Neural progenitor cell (in vitro differentiated cells): ENCODE results near the gene MAP2K7. TPM values are rescaled to one million over a fixed set of nuclear protein-coding genes. Genes with fewer than 3 reads are reported as not detected.
A peak's percentile ranks its signal among the peaks of the same experiment; 100 is the strongest.

ENCODE experiments used
- DNase-seq: peaks from one replicate; pipeline ENCODE4 v3.0.0-alpha.2; 2016; ENCODE audit warnings: low spot score
- H2AFZ ChIP-seq: fragments of 200-600 bp; sonication (generic); replicated peaks from 2 replicates; pipeline ENCODE4 v1.6.1; 2016; ENCODE audit warnings: antibody characterized with exemption
- H3F3A ChIP-seq: fragments of 200-600 bp; sonication (generic); 2 replicates; pipeline ENCODE4 v1.6.1; 2016; ENCODE audit warnings: antibody characterized with exemption, low read depth
- H3K27ac ChIP-seq: fragments of 200-600 bp; sonication (generic); 2 replicates; pipeline ENCODE4 v1.5.1; 2016; ENCODE audit warnings: mild to moderate bottlenecking
- H3K27me3 ChIP-seq: fragments of 200-600 bp; sonication (generic); 2 replicates; pipeline ENCODE4 v1.6.1; 2016; ENCODE audit warnings: mild to moderate bottlenecking, moderate library complexity
- H3K36me3 ChIP-seq: fragments of 200-600 bp; sonication (generic); 2 replicates; pipeline ENCODE4 v1.5.1; 2016
- H3K4me1 ChIP-seq: fragments of 200-600 bp; sonication (generic); 2 replicates; pipeline ENCODE4 v1.6.1; 2016; ENCODE audit warnings: mixed run types
- H3K4me2 ChIP-seq: fragments of 200-600 bp; sonication (generic); 2 replicates; pipeline ENCODE4 v1.6.1; 2016
- H3K4me3 ChIP-seq: fragments of 200-600 bp; sonication (generic); 2 replicates; pipeline ENCODE4 v1.5.1; 2016
- H3K79me2 ChIP-seq: fragments of 200-600 bp; sonication (generic); 2 replicates; pipeline ENCODE4 v1.6.1; 2016; ENCODE audit warnings: low read depth
- H3K9ac ChIP-seq: fragments of 200-600 bp; sonication (generic); 2 replicates; pipeline ENCODE4 v1.6.1; 2016
- H3K9me3 ChIP-seq: fragments of 200-600 bp; sonication (generic); 2 replicates; pipeline ENCODE4 v1.5.1; 2016; ENCODE audit warnings: low read depth
- H4K20me1 ChIP-seq: fragments of 200-600 bp; sonication (generic); 2 replicates; pipeline ENCODE4 v1.6.1; 2016; ENCODE audit warnings: low read depth
- H3K27ac Mint-ChIP-seq: 3 replicates; pipeline ENCODE4 v1.8.0; 2021; ENCODE audit warnings: mixed read lengths
- H3K27me3 Mint-ChIP-seq: 2 replicates; pipeline ENCODE4 v1.8.0; 2022; ENCODE audit warnings: low read depth, mild to moderate bottlenecking, inconsistent platforms, moderate library complexity, mixed read lengths; ENCODE audit not compliant: insufficient read depth
- H3K36me3 Mint-ChIP-seq: 3 replicates; pipeline ENCODE4 v1.8.0; 2021; ENCODE audit warnings: mixed read lengths
- H3K4me1 Mint-ChIP-seq: 3 replicates; pipeline ENCODE4 v1.8.0; 2021; ENCODE audit warnings: mixed read lengths
- H3K4me3 Mint-ChIP-seq: 3 replicates; pipeline ENCODE4 v1.8.0; 2021; ENCODE audit warnings: mild to moderate bottlenecking, moderate library complexity, mixed read lengths
- H3K9me3 Mint-ChIP-seq: 3 replicates; pipeline ENCODE4 v1.8.0; 2020; ENCODE audit warnings: mixed read lengths
- EZH2 ChIP-seq: fragments of 200-600 bp; sonication (generic); IDR thresholded peaks from 2 replicates; pipeline ENCODE4 v1.6.1; 2017; ENCODE audit warnings: antibody characterized with exemption, mild to moderate bottlenecking, moderate library complexity
- EZH2phosphoT487 ChIP-seq: fragments of 200-600 bp; sonication (generic); IDR thresholded peaks from 2 replicates; pipeline ENCODE4 v1.6.1; 2017; ENCODE audit warnings: antibody characterized with exemption
- total RNA-seq: library from RNA; depleted of rRNA; stranded (reverse); fragments of >200 nt; gene quantifications from 2 replicates; pipeline ENCODE4 v1.2.3, GENCODE V29; 2015; ENCODE audit warnings: low replicate concordance
- TF ChIP-seq, protein P1 (sequence below): fragments of 200-600 bp; sonication (generic); IDR thresholded peaks from 2 replicates; pipeline ENCODE4 v1.5.1; 2017; ENCODE audit warnings: antibody characterized with exemption, mild to moderate bottlenecking

MAP2K7 gene
- total RNA-seq, 1 donor from 2014 or later = 14.4 TPM

DNA sequence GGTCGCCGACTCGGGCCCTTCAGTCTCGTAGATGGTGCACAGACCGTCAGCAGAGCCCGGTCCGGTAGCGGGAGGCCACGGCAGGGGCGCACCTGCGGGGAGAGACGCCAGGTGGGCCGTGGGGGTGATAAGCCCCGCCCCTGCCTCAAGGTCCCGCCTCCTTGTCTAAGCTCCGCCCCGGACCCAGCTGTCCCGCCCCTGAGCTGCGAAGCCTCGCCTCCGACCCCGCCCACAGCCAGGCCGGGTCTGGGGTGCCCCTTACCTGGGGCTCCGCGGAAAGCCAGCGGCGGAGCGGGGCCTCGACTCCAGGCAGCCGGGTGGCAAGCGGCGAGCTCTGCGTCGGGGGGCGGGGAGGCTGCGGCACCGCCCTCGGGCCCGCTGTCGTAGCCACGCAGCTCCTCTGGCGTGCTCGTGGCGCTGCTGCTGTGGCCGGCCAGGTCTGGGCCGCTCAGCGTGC, 34.2 kb upstream of the MAP2K7 start:
- H3K4me1 Mint-ChIP-seq = peaks cover 37% of the 10 kb centered on the region
- no peak for TF ChIP-seq EZH2
- TF ChIP-seq, protein P1, sequence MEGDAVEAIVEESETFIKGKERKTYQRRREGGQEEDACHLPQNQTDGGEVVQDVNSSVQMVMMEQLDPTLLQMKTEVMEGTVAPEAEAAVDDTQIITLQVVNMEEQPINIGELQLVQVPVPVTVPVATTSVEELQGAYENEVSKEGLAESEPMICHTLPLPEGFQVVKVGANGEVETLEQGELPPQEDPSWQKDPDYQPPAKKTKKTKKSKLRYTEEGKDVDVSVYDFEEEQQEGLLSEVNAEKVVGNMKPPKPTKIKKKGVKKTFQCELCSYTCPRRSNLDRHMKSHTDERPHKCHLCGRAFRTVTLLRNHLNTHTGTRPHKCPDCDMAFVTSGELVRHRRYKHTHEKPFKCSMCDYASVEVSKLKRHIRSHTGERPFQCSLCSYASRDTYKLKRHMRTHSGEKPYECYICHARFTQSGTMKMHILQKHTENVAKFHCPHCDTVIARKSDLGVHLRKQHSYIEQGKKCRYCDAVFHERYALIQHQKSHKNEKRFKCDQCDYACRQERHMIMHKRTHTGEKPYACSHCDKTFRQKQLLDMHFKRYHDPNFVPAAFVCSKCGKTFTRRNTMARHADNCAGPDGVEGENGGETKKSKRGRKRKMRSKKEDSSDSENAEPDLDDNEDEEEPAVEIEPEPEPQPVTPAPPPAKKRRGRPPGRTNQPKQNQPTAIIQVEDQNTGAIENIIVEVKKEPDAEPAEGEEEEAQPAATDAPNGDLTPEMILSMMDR = peak; percentile 7
- H3K36me3 ChIP-seq = no peaks in the 10 kb centered on the region
- peak; percentile 72 for DNase-seq
- peaks cover 7% of the 10 kb centered on the region for H3K4me1 ChIP-seq
- H3K4me3 ChIP-seq = peak overlapping the region; percentile 31
- H3K27me3 Mint-ChIP-seq = peaks cover 29% of the 10 kb centered on the region
- H3K4me2 ChIP-seq = peak overlapping the region; percentile 67
- no peaks in the 10 kb centered on the region for H3K79me2 ChIP-seq
- no peaks in the 10 kb centered on the region for H3K9me3 Mint-ChIP-seq
- no peak overlapping the region for H3K9ac ChIP-seq
- no peak overlapping the region for H2AFZ ChIP-seq
- H3K27me3 ChIP-seq = peaks cover 42% of the 10 kb centered on the region
- H3K4me3 Mint-ChIP-seq = no peak overlapping the region
- H3K36me3 Mint-ChIP-seq = peaks cover 3% of the 10 kb centered on the region
- no peak overlapping the region for H3K27ac ChIP-seq
- H3K27ac Mint-ChIP-seq = no peak overlapping the region
- peaks cover 52% of the 10 kb centered on the region for H4K20me1 ChIP-seq
- peaks cover 54% of the 10 kb centered on the region for H3F3A ChIP-seq
- no peaks in the 10 kb centered on the region for H3K9me3 ChIP-seq

DNA sequence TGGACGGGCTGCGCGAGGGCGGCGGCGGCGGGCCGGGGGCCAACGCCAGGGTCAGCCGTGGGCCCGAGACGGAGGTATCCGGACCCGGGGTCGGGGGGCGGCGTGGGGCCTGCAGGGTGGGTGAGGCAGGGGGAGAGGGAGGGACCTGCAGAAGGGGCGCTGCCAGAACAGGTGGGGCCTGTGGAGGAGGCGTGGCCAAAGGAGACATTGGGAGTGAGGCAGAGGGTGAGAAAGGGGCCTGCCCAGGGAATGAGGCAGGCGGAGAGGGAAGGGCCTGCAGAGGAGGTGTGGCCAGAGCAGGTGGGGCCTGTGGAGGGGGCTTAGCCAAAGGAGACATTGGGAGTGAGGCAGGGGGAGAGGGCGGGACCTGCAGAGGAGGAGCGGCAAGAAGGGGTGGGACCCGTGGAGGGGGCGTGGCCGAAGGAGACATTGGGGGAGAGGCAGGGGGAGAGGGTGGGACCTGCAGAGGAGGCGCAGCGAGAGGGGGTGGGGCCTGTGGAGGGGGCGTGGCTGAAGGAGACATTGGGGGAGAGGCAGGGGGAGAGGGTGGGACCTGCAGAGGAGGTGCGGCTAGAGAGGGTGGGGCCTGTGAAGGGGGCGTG, 33.7 kb upstream of the MAP2K7 start:
- Histone ChIP-seq H3F3A (peaks cover 59% of the 10 kb centered on the region), H4K20me1 (peaks cover 51% of the 10 kb centered on the region), H3K9ac (no peak overlapping the region), H3K36me3 (no peaks in the 10 kb centered on the region), H3K27ac (no peak overlapping the region), H3K4me2 (peak overlapping the region; percentile 67), H3K27me3 (peaks cover 37% of the 10 kb centered on the region), H3K4me1 (peaks cover 10% of the 10 kb centered on the region), H2AFZ (no peak overlapping the region), H3K79me2 (no peaks in the 10 kb centered on the region), H3K4me3 (peak overlapping the region; percentile 31), H3K9me3 (no peaks in the 10 kb centered on the region)
- Mint-ChIP-seq H3K27me3 (peaks cover 26% of the 10 kb centered on the region), H3K4me3 (peak overlapping the region; percentile 79), H3K9me3 (no peaks in the 10 kb centered on the region), H3K36me3 (peaks cover 3% of the 10 kb centered on the region), H3K4me1 (peaks cover 38% of the 10 kb centered on the region), H3K27ac (no peak overlapping the region)
- peak; percentile 81 for DNase-seq
- TF ChIP-seq, protein P1 = no peak
- no peak for TF ChIP-seq EZH2phosphoT487
- TF ChIP-seq EZH2 = no peak

DNA sequence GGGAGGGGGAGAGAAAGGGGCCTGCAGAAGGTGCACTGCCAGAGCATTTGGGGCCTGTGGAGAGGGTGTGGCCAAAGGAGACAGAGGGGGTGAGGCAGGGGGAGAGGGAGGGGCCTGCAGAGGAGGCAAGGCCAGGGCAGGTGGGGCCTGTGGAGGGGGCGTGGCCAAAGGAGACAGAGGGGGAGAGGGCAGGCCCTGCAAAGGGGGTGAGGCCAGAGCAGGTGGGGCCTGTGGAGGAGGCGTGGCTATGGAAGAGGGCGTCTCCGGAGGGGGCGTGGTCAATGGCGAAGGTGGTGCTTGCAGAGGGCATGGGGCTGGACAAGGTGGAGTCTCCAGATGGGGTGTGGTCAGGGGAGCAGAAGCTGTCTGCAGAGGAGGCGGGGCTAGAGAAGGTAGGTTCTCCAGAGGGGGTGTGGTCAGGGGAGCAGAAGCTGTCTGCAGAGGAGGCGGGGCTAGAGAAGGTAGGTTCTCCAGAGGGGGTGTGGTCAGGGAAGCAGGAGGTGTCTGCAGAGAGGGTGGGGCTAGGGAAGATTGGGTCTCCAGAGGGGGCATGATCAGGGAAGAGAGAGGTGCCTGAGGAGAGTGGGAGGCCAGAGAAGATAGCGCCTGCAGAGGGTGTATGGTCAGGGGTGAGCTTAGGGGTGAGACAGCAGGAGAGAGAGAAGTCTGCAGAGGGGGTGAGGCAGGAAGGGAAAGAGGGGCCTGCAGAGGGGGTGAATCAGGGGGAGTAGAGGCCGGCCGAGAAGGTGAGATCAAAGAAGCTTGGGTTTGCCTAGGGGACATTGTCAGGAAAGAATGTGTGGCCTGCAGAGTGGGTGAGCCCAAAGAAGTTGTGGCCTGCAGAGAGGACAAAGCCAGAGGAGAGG, 32.9 kb upstream of the MAP2K7 start:
- Mint-ChIP-seq H3K27me3 (peaks cover 25% of the 10 kb centered on the region), H3K9me3 (no peaks in the 10 kb centered on the region), H3K4me3 (peak overlapping the region; percentile 82), H3K4me1 (peaks cover 34% of the 10 kb centered on the region), H3K27ac (peak overlapping the region; percentile 94), H3K36me3 (no peaks in the 10 kb centered on the region)
- Histone ChIP-seq H3K4me2 (peak overlapping the region; percentile 47), H3K79me2 (no peaks in the 10 kb centered on the region), H3K4me1 (peaks cover 11% of the 10 kb centered on the region), H3K27me3 (peaks cover 29% of the 10 kb centered on the region), H3F3A (peaks cover 63% of the 10 kb centered on the region), H4K20me1 (peaks cover 51% of the 10 kb centered on the region), H2AFZ (no peak overlapping the region), H3K27ac (peak overlapping the region; percentile 33), H3K4me3 (peak overlapping the region; percentile 8), H3K36me3 (no peaks in the 10 kb centered on the region), H3K9me3 (no peaks in the 10 kb centered on the region), H3K9ac (no peak overlapping the region)
- TF ChIP-seq, protein P1 = no peak
- TF ChIP-seq EZH2phosphoT487 (no peak), EZH2 (no peak)
- peak; percentile 88 for DNase-seq
